A673 (cell line): ENCODE results near the gene CDH15.

Experiments used
- CTCF ChIP-seq: fragments of 300-800, 200-600 bp; sonication (generic); conservative IDR thresholded peaks from 2 replicates; pipeline ENCODE4 v1.5.1; 2017; ENCODE audit warnings: low read depth, mild to moderate bottlenecking, antibody characterized with exemption, low read length, moderate library complexity, mixed read lengths
- EZH2 ChIP-seq: fragments of 200-600 bp; sonication (generic); IDR thresholded peaks from 2 replicates; pipeline ENCODE4 v1.6.1; 2017; ENCODE audit warnings: borderline replicate concordance, low read depth, mild to moderate bottlenecking, mixed read lengths, antibody characterized with exemption, low read length; ENCODE audit not compliant: poor library complexity, severe bottlenecking

GRCh38 chr16:89200124-89200849 lies 28.7 kb downstream of the CDH15 start, which contains the start of gene SLC22A31:
- no peak for TF ChIP-seq CTCF
- no peak for TF ChIP-seq EZH2
